CD4-positive, alpha-beta memory T cell (primary cell): Measurements from ENCODE around the gene MYL3. TPM values are rescaled to one million over a fixed set of nuclear protein-coding genes. Genes with fewer than 3 reads are reported as not detected.
A peak's percentile ranks its signal among the peaks of the same experiment; 100 is the strongest.

Source experiments
- CTCF ChIA-PET: fragments of 350-600 bp; sonication (Branson Sonifier 250); formaldehyde crosslinking; loops from one replicate; lab custom pipeline; 2021; ENCODE audit warnings: inconsistent platforms; ENCODE audit not compliant: partially characterized antibody; lab: Charles Lee
- POLR2A ChIA-PET: fragments of 350-600 bp; sonication (Branson Sonifier 250); formaldehyde crosslinking; loops from one replicate; lab custom pipeline; 2021; ENCODE audit not compliant: partially characterized antibody; lab: Charles Lee
- DNase-seq, 5 donors: peaks; one replicate each; pipeline versions ENCODE4 v3.0.0 to v3.0.0-alpha.2; 2020 to 2022; ENCODE audit warnings: mixed read lengths in 1 of 5
- H3K27ac ChIP-seq: one replicate; pipeline ENCODE4 v1.7.0; 2013; ENCODE audit warnings: low read depth, low read length
- H3K27me3 ChIP-seq: 2 replicates; pipeline ENCODE4 v1.7.0; 2013; ENCODE audit warnings: mild to moderate bottlenecking, low read length, moderate library complexity; ENCODE audit not compliant: insufficient read depth
- H3K36me3 ChIP-seq: 2 replicates; pipeline ENCODE4 v1.7.0; 2013; ENCODE audit warnings: mild to moderate bottlenecking, low read length, moderate library complexity; ENCODE audit not compliant: insufficient read depth
- H3K4me1 ChIP-seq: 2 replicates; pipeline ENCODE4 v1.7.0; 2013; ENCODE audit warnings: mild to moderate bottlenecking, low read length, moderate library complexity; ENCODE audit not compliant: insufficient read depth
- H3K4me3 ChIP-seq, 2 donors: one replicate each; pipeline ENCODE4 v1.7.0; 2013; ENCODE audit warnings: low read length in 2 of 2, mild to moderate bottlenecking in 1 of 2
- H3K9me3 ChIP-seq, 2 donors: one replicate each; pipeline ENCODE4 v1.7.0; 2013; ENCODE audit warnings: low read length in 2 of 2, control low read depth in 1 of 2; ENCODE audit not compliant: control insufficient read depth in 1 of 2
- H3K27ac Mint-ChIP-seq, 7 donors: one replicate each; pipeline ENCODE4 v1.8.0; 2020 to 2021; ENCODE audit warnings: mixed read lengths in 7 of 7, mild to moderate bottlenecking in 6 of 7, inconsistent platforms in 3 of 7, moderate library complexity in 3 of 7
- H3K27me3 Mint-ChIP-seq, 2 donors: one replicate each; pipeline ENCODE4 v1.8.0; 2020 to 2021; ENCODE audit warnings: mixed read lengths in 2 of 2
- H3K36me3 Mint-ChIP-seq, 2 donors: one replicate each; pipeline ENCODE4 v1.8.0; 2020 to 2021; ENCODE audit warnings: mixed read lengths in 2 of 2, inconsistent platforms in 1 of 2, mild to moderate bottlenecking in 1 of 2
- H3K4me1 Mint-ChIP-seq, 4 donors: one replicate each; pipeline ENCODE4 v1.8.0; 2020 to 2021; ENCODE audit warnings: mixed read lengths in 4 of 4, mild to moderate bottlenecking in 1 of 4
- H3K4me3 Mint-ChIP-seq, 8 donors: one replicate each; pipeline ENCODE4 v1.8.0; 2020 to 2021; ENCODE audit warnings: mixed read lengths in 8 of 8, mild to moderate bottlenecking in 7 of 8, moderate library complexity in 6 of 8, inconsistent platforms in 3 of 8
- H3K9me3 Mint-ChIP-seq, 8 donors: one replicate each; pipeline ENCODE4 v1.8.0; 2020 to 2021; ENCODE audit warnings: mixed read lengths in 8 of 8, mild to moderate bottlenecking in 5 of 8, inconsistent platforms in 3 of 8, moderate library complexity in 1 of 8
- intact Hi-C: fragments of 100-400 bp; cut with micrococcal nuclease; formaldehyde crosslinking; loops from one replicate; pipeline ENCODE4 v1.15.1; 2023
- polyA plus RNA-seq, 2 donors: library from polyadenylated mRNA; unstranded; fragments of 300-500 nt; fragmentation: Illumina TruSeq; gene quantifications; one replicate each; pipeline ENCODE4 v1.2.3, GENCODE V29; 2021
- total RNA-seq, 2 experiments: library from RNA; stranded (reverse); gene quantifications; one replicate each; pipeline ENCODE4 v1.2.3, GENCODE V29; 2021

Gene MYL3
- total and polyA plus RNA-seq, 4 experiments from 2014 or later, result not detected

GRCh38 chr3:46866032-46866595 is 2.9 kb upstream of the MYL3 start:
- no peaks in the 10 kb centered on the region for H3K27me3 ChIP-seq
- Mint-ChIP-seq H3K4me1 (peaks cover 0 to 5% (median 2%) of the 10 kb centered on the region in 4 donors), H3K9me3 (no peaks in the 10 kb centered on the region), H3K36me3 (no peaks in the 10 kb centered on the region), H3K27ac (no peak overlapping the region), H3K4me3 (no peak overlapping the region), H3K27me3 (peaks cover 3 to 7% of the 10 kb centered on the region in 2 donors)
- no peak overlapping the region for H3K27ac ChIP-seq
- CTCF ChIA-PET, result interaction anchor here (0.5 to 2.9 kb wide), 20 partner anchors 11 to 496 kb away, joined by 3 to 23 read pairs (median 4); partner anchors contain the start of gene PTH1R
- H3K36me3 ChIP-seq, result no peaks in the 10 kb centered on the region
- peak in 1 of 5 donors; percentile 18 for DNase-seq
- no peaks in the 10 kb centered on the region for H3K4me1 ChIP-seq
- intact Hi-C loops, result loop anchor here (1.0 to 2.0 kb wide), 4 partner anchors 29 to 507 kb away; no protein-coding TSS in a partner anchor
- H3K4me3 ChIP-seq, result no peak overlapping the region
- POLR2A ChIA-PET, result no interaction called here
- no peaks in the 10 kb centered on the region for H3K9me3 ChIP-seq

- Mint-ChIP-seq H3K36me3 (no peaks in the 10 kb centered on the region), H3K27ac (no peak overlapping the region), H3K4me3 (no peak overlapping the region), H3K9me3 (no peaks in the 10 kb centered on the region), H3K27me3 (peaks cover 1 to 4% of the 10 kb centered on the region in 2 donors), H3K4me1 (peaks cover 0 to 5% (median 2%) of the 10 kb centered on the region in 4 donors)
- ChIA-PET CTCF (interaction anchor here (1.0 to 2.9 kb wide), 11 partner anchors 12 to 464 kb away, joined by 3 to 23 read pairs (median 4); partner anchors contain the start of gene PTH1R), POLR2A (no interaction called here)
- Histone ChIP-seq H3K36me3 (no peaks in the 10 kb centered on the region), H3K4me3 (no peak overlapping the region), H3K27me3 (no peaks in the 10 kb centered on the region), H3K27ac (no peak overlapping the region), H3K4me1 (no peaks in the 10 kb centered on the region), H3K9me3 (no peaks in the 10 kb centered on the region)
- DNase-seq, result no peak
- intact Hi-C loops, result no loop called here
These were observed 2.3 kb upstream of the MYL3 start for GRCh38 chr3:46865546-46865945.

- no peaks in the 10 kb centered on the region for H3K9me3 Mint-ChIP-seq
- H3K27me3 Mint-ChIP-seq, result peaks cover 1 to 4% of the 10 kb centered on the region in 2 donors
- H3K27ac Mint-ChIP-seq, result peak overlapping the region in 1 of 7 donors; percentile 41
- H3K36me3 Mint-ChIP-seq, result no peaks in the 10 kb centered on the region
- Histone ChIP-seq H3K27me3 (no peaks in the 10 kb centered on the region), H3K9me3 (no peaks in the 10 kb centered on the region), H3K4me1 (no peaks in the 10 kb centered on the region), H3K27ac (no peak overlapping the region), H3K36me3 (no peaks in the 10 kb centered on the region), H3K4me3 (no peak overlapping the region)
- intact Hi-C loops, result no loop called here
- ChIA-PET POLR2A (no interaction called here), CTCF (interaction anchor here (1.0 to 2.5 kb wide), 3 partner anchors 30 to 45 kb away, joined by 3 to 13 read pairs (median 4); no protein-coding TSS in a partner anchor)
- DNase-seq, result no peak
- peaks cover 0 to 5% (median 2%) of the 10 kb centered on the region in 4 donors for H3K4me1 Mint-ChIP-seq
- H3K4me3 Mint-ChIP-seq, result no peak overlapping the region
These were observed 1.8 kb upstream of the MYL3 start for GRCh38 chr3:46865031-46865507.

GRCh38 chr3:46864061-46864881 is 1.0 kb upstream of the MYL3 start:
- peak in 1 of 5 donors; percentile 28 for DNase-seq
- no peak overlapping the region for H3K27ac ChIP-seq
- H3K9me3 ChIP-seq, result no peaks in the 10 kb centered on the region
- H3K27me3 Mint-ChIP-seq, result peaks cover 1 to 4% of the 10 kb centered on the region in 2 donors
- no peaks in the 10 kb centered on the region for H3K36me3 ChIP-seq
- intact Hi-C loops, result no loop called here
- peak overlapping the region in 1 of 8 donors; percentile 3 for H3K4me3 Mint-ChIP-seq
- no peaks in the 10 kb centered on the region for H3K27me3 ChIP-seq
- H3K4me1 Mint-ChIP-seq, result peaks cover 0 to 5% (median 2%) of the 10 kb centered on the region in 4 donors
- H3K27ac Mint-ChIP-seq, result peak overlapping the region in 1 of 7 donors; percentile 5
- CTCF ChIA-PET, result interaction anchor here (1.0 to 1.6 kb wide), 2 partner anchors 14 to 31 kb away, joined by 3 to 4 read pairs; no protein-coding TSS in a partner anchor
- H3K9me3 Mint-ChIP-seq, result no peaks in the 10 kb centered on the region
- H3K36me3 Mint-ChIP-seq, result no peaks in the 10 kb centered on the region
- no peaks in the 10 kb centered on the region for H3K4me1 ChIP-seq
- POLR2A ChIA-PET, result no interaction called here
- H3K4me3 ChIP-seq, result no peak overlapping the region

GRCh38 chr3:46862369-46863025 is 747 bp downstream of the MYL3 start:
- Histone ChIP-seq H3K27me3 (no peaks in the 10 kb centered on the region), H3K4me3 (no peak overlapping the region), H3K9me3 (no peaks in the 10 kb centered on the region), H3K4me1 (no peaks in the 10 kb centered on the region), H3K27ac (no peak overlapping the region), H3K36me3 (no peaks in the 10 kb centered on the region)
- Mint-ChIP-seq H3K36me3 (no peaks in the 10 kb centered on the region), H3K9me3 (no peaks in the 10 kb centered on the region), H3K27ac (no peak overlapping the region), H3K4me1 (peaks cover 0 to 5% (median 2%) of the 10 kb centered on the region in 4 donors), H3K4me3 (no peak overlapping the region), H3K27me3 (peaks cover 1 to 4% of the 10 kb centered on the region in 2 donors)
- CTCF ChIA-PET, result no interaction called here
- DNase-seq, result peak in 1 of 5 donors; percentile 19
- intact Hi-C loops, result no loop called here
- POLR2A ChIA-PET, result no interaction called here

- Mint-ChIP-seq H3K27ac (peak overlapping the region in 1 of 7 donors; percentile 15), H3K4me3 (no peak overlapping the region), H3K9me3 (no peaks in the 10 kb centered on the region), H3K36me3 (no peaks in the 10 kb centered on the region), H3K27me3 (peaks cover 1 to 4% of the 10 kb centered on the region in 2 donors), H3K4me1 (peaks cover 0 to 3% (median under 1%) of the 10 kb centered on the region in 4 donors)
- POLR2A ChIA-PET, result no interaction called here
- intact Hi-C loops, result no loop called here
- H3K36me3 ChIP-seq, result no peaks in the 10 kb centered on the region
- H3K4me3 ChIP-seq, result no peak overlapping the region
- H3K4me1 ChIP-seq, result no peaks in the 10 kb centered on the region
- DNase-seq, result peak in 1 of 5 donors; percentile 20
- no peak overlapping the region for H3K27ac ChIP-seq
- H3K27me3 ChIP-seq, result no peaks in the 10 kb centered on the region
- H3K9me3 ChIP-seq, result no peaks in the 10 kb centered on the region
- CTCF ChIA-PET, result no interaction called here
These were observed 1.5 kb downstream of the MYL3 start for GRCh38 chr3:46861605-46862368.
